Measurements from ENCODE around the gene CD55. TPM values are rescaled to one million over a fixed set of nuclear protein-coding genes. Genes with fewer than 3 reads are reported as not detected.

The CD55 gene, protein sequence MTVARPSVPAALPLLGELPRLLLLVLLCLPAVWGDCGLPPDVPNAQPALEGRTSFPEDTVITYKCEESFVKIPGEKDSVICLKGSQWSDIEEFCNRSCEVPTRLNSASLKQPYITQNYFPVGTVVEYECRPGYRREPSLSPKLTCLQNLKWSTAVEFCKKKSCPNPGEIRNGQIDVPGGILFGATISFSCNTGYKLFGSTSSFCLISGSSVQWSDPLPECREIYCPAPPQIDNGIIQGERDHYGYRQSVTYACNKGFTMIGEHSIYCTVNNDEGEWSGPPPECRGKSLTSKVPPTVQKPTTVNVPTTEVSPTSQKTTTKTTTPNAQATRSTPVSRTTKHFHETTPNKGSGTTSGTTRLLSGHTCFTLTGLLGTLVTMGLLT
- total RNA-seq = 73.1 TPM

GRCh38 chr1:207321079-207321789, at the start of gene CD55:
CD55 (plus strand) TSS chr1:207321678; CDS start chr1:207321766, 88 bp downstream.
- H3K27me3 ChIP-seq = no peaks in the 10 kb centered on the region
- peak; percentile 96 to 99 for DNase-seq (ENCODE audit: low spot score in 2 of 2)
- TF ChIP-seq, protein P1, sequence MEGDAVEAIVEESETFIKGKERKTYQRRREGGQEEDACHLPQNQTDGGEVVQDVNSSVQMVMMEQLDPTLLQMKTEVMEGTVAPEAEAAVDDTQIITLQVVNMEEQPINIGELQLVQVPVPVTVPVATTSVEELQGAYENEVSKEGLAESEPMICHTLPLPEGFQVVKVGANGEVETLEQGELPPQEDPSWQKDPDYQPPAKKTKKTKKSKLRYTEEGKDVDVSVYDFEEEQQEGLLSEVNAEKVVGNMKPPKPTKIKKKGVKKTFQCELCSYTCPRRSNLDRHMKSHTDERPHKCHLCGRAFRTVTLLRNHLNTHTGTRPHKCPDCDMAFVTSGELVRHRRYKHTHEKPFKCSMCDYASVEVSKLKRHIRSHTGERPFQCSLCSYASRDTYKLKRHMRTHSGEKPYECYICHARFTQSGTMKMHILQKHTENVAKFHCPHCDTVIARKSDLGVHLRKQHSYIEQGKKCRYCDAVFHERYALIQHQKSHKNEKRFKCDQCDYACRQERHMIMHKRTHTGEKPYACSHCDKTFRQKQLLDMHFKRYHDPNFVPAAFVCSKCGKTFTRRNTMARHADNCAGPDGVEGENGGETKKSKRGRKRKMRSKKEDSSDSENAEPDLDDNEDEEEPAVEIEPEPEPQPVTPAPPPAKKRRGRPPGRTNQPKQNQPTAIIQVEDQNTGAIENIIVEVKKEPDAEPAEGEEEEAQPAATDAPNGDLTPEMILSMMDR (IDR thresholded peaks at IDR 0.05) = no peak
- intact Hi-C loops (cut with DNase I) = loop anchor here (5.0 to 10.0 kb wide), 2 partner anchors 269 to 434 kb away; partner anchors contain the start of genes CD46, PFKFB2 and YOD1
- peak within 1 kb of the TSS; percentile 89 to 93 for H3K4me3 ChIP-seq
- H3K9me3 ChIP-seq = no peaks in the 10 kb centered on the region
- peaks cover 8 to 10% of the 10 kb centered on the region in 2 donors for H3K36me3 ChIP-seq
- peak within 1 kb of the TSS; percentile 86 to 91 for H3K27ac ChIP-seq
- H3K4me1 ChIP-seq = no peaks in the 10 kb centered on the region

DNA sequence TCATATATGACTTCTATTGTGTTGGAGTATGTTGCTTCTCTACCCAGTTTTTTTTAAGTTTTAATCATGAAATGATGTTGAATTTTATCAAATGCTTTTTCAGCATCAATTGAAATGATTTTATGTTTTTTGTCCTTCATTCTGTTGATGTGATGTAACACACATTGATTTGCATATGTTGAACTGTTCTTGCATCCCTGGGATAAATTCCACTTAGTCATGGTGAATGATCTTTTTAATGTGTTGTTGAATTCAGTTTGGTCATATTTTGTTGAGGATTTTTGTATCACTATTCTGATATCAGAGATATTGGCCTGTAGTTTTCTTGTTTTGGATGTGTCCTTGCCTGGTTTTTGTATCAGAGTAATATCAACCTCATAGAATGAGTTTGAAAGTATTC, 46.6 kb upstream of the CD55 start:
- intact Hi-C loops (cut with DNase I) = no loop called here
- H3K27ac ChIP-seq = no peak overlapping the region
- H3K4me3 ChIP-seq = no peak overlapping the region
- DNase-seq (ENCODE audit: low spot score in 2 of 2) = no peak
- no peaks in the 10 kb centered on the region for H3K27me3 ChIP-seq
- no peaks in the 10 kb centered on the region for H3K36me3 ChIP-seq
- peaks cover 0 to 8% of the 10 kb centered on the region in 2 donors for H3K9me3 ChIP-seq
- TF ChIP-seq, protein P1 (IDR thresholded peaks at IDR 0.05) = no peak
- H3K4me1 ChIP-seq = peaks cover 0 to 2% of the 10 kb centered on the region in 2 donors

- Histone ChIP-seq H3K4me3 (no peak overlapping the region), H3K27me3 (no peaks in the 10 kb centered on the region), H3K27ac (no peak overlapping the region), H3K9me3 (peaks cover 0 to 8% of the 10 kb centered on the region in 2 donors), H3K4me1 (peaks cover 0 to 4% of the 10 kb centered on the region in 2 donors), H3K36me3 (no peaks in the 10 kb centered on the region)
- intact Hi-C loops (cut with DNase I) = no loop called here
- DNase-seq (ENCODE audit: low spot score in 2 of 2) = no peak
- TF ChIP-seq, protein P1 (IDR thresholded peaks at IDR 0.05) = no peak
Observed at GRCh38 chr1:207276465-207276864, 45.0 kb upstream of the CD55 start.

DNA sequence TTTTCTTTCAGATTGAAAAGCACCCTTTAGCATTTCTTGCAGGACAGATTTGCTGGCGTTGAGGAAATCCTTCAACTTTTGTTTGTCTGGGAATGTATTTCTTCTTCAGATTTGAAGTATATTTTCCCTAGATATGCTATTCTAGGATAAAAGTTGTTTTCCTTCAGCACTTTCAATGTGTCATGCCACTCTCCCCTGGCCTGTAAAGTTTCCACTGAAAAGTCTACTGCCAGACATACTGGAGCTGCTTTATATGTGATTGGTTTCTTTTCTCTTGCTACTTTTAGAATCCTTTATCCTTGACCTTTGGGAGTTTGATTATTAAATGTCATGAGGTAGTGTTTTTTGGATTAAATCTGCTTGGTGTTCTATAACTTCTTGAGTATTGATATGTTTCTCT, 44.2 kb upstream of the CD55 start:
- no peak for DNase-seq (ENCODE audit: low spot score in 2 of 2)
- peak overlapping the region; percentile 29 to 61 for H3K27ac ChIP-seq

DNA sequence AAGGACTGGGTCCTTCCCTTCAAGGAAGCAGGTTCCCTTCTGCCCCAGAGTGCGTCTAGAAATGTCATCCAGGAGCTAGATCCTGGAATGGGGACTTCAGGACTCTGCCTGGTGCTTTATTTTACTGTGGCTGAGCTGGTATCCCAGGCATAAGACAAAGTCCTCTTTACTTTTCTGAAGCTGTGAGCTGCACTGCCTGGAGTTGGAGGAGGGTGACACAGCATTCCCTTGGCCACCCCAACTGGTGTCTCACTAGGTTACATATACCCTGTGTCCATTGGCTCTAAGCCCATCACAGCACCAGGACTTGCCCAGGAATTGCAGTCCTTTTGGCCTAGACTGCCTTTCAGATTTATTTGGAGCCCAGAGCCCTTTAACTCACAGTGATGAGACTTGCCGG, 41.8 kb upstream of the CD55 start:
- H3K36me3 ChIP-seq = no peaks in the 10 kb centered on the region
- TF ChIP-seq, protein P1 (IDR thresholded peaks at IDR 0.05) = no peak
- DNase-seq (ENCODE audit: low spot score in 2 of 2) = no peak
- peak overlapping the region; percentile 46 to 63 for H3K27ac ChIP-seq
- H3K27me3 ChIP-seq = no peaks in the 10 kb centered on the region
- intact Hi-C loops (cut with DNase I) = no loop called here
- peaks cover 6 to 28% of the 10 kb centered on the region in 2 donors for H3K4me1 ChIP-seq
- H3K9me3 ChIP-seq = peaks cover 0 to 8% of the 10 kb centered on the region in 2 donors
- no peak overlapping the region for H3K4me3 ChIP-seq

More for the DNA sequence above, 44.2 kb upstream of the CD55 start:
- H3K9me3 ChIP-seq = peaks cover 0 to 8% of the 10 kb centered on the region in 2 donors
- intact Hi-C loops (cut with DNase I) = no loop called here
- H3K36me3 ChIP-seq = no peaks in the 10 kb centered on the region
- no peaks in the 10 kb centered on the region for H3K27me3 ChIP-seq
- TF ChIP-seq, protein P1 (IDR thresholded peaks at IDR 0.05) = no peak
- no peak overlapping the region for H3K4me3 ChIP-seq
- H3K4me1 ChIP-seq = peaks cover 3 to 7% of the 10 kb centered on the region in 2 donors

Measured in ascending aorta (tissue), 2 donors.